DND-41 (cell line): ENCODE results near the gene HIC2.

Experiments
- CTCF ChIP-seq: IDR thresholded peaks from 2 replicates; pipeline ENCODE4 v1.5.1; 2012; ENCODE audit warnings: borderline replicate concordance, low read length, moderate library complexity, mild to moderate bottlenecking; ENCODE audit not compliant: poor library complexity, severe bottlenecking; ENCODE audit errors: extremely low read depth
- EZH2 ChIP-seq: IDR thresholded peaks from 3 replicates; pipeline ENCODE4 v1.6.1; 2012; ENCODE audit warnings: borderline replicate concordance, low read depth, mild to moderate bottlenecking, moderate library complexity, low read length, inconsistent platforms; ENCODE audit not compliant: severe bottlenecking

- no peak for TF ChIP-seq CTCF
- TF ChIP-seq EZH2: no peak
Measured at GRCh38 chr22:21445437-21446127, 28.4 kb downstream of the HIC2 start.
